Measurements from ENCODE around the gene TMEM131. TPM values are rescaled to one million over a fixed set of nuclear protein-coding genes. Genes with fewer than 3 reads are reported as not detected.

TMEM131 gene
- total RNA-seq, 1 experiment from 2014 or later = 29.6 TPM

- Histone ChIP-seq H3K27me3 (ENCODE audit: insufficient read depth, low read depth) (no peaks in the 10 kb centered on the region), H3K79me2 (ENCODE audit: low read depth) (no peaks in the 10 kb centered on the region), H3K4me2 (no peak overlapping the region), H3K4me3 (no peak overlapping the region), H3K4me1 (replicated peaks; ENCODE audit: insufficient read depth) (no peaks in the 10 kb centered on the region), H2AFZ (no peak overlapping the region), H4K20me1 (ENCODE audit: insufficient read depth) (no peaks in the 10 kb centered on the region), H3F3A (ENCODE audit: insufficient read depth, low read depth) (0 out of 2 replicates have a peak, but pooled peaks cover 7% of the 10 kb centered on the region), H3K9me2 (ENCODE audit: insufficient read depth) (no peaks in the 10 kb centered on the region), H3K36me3 (ENCODE audit: low read depth) (peaks cover 7% of the 10 kb centered on the region; the same call in 1 of the 2 replicates), H3K9me3 (ENCODE audit: insufficient read depth, low read depth) (no peaks in the 10 kb centered on the region), H3K27ac (no peak overlapping the region)
- intact Hi-C loops (cut with micrococcal nuclease; ENCODE audit: unreplicated experiment) = no loop called here
- no peak for DNase-seq
- no peak for TF ChIP-seq CTCF (conservative IDR thresholded peaks at IDR 0.05)
- no peak for TF ChIP-seq EZH2 (IDR thresholded peaks at IDR 0.05; ENCODE audit: low read depth)
- ChIA-PET POLR2A (ENCODE audit: unreplicated experiment) (no interaction called here), CTCF (interaction anchor here (1.2 kb wide), 1 partner anchor 15 kb away, joined by 4 read pairs; no protein-coding TSS in a partner anchor)
- no TSS peak for BruUV-seq (replicated peaks)
Measured at GRCh38 chr2:97816411-97816810, 179.3 kb downstream of the TMEM131 start.

DNA sequence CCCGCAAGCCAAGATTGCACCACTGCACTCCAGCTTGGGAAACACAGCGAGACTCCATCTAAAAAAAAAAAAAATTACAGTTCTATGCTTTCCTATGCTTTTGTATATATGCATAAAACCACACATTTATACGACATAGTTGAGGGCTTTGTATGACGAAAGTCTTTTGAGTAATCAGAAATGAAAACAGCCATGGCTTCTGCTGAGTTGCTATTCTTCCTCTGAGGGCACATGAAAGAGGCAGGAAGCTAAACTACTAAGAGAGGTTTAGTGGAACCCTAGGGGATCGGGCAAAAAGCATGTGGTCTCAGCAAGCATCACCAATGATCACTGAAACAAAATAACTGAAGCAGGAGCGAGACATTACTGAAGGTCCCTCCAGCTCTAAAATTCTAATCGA lies 182.8 kb downstream of the TMEM131 start:
- Histone ChIP-seq H3K79me2 (ENCODE audit: low read depth) (no peaks in the 10 kb centered on the region), H3K27ac (no peak overlapping the region), H3K4me3 (no peak overlapping the region), H4K20me1 (ENCODE audit: insufficient read depth) (no peaks in the 10 kb centered on the region), H3K9me3 (ENCODE audit: insufficient read depth, low read depth) (no peaks in the 10 kb centered on the region), H3F3A (ENCODE audit: insufficient read depth, low read depth) (0 out of 2 replicates have a peak, but pooled peaks cover 7% of the 10 kb centered on the region), H3K4me2 (no peak overlapping the region), H2AFZ (no peak overlapping the region), H3K36me3 (ENCODE audit: low read depth) (0 out of 2 replicates have a peak, but pooled peaks cover 20% of the 10 kb centered on the region), H3K4me1 (replicated peaks; ENCODE audit: insufficient read depth) (no peaks in the 10 kb centered on the region), H3K9me2 (ENCODE audit: insufficient read depth) (no peaks in the 10 kb centered on the region), H3K27me3 (ENCODE audit: insufficient read depth, low read depth) (no peaks in the 10 kb centered on the region)
- no TSS peak for BruUV-seq (replicated peaks)
- no peak for DNase-seq
- intact Hi-C loops (cut with micrococcal nuclease; ENCODE audit: unreplicated experiment) = no loop called here
- no peak for TF ChIP-seq CTCF (conservative IDR thresholded peaks at IDR 0.05)
- TF ChIP-seq EZH2 (IDR thresholded peaks at IDR 0.05; ENCODE audit: low read depth) = no peak
- CTCF ChIA-PET = no interaction called here
- POLR2A ChIA-PET (ENCODE audit: unreplicated experiment) = no interaction called here

DNA sequence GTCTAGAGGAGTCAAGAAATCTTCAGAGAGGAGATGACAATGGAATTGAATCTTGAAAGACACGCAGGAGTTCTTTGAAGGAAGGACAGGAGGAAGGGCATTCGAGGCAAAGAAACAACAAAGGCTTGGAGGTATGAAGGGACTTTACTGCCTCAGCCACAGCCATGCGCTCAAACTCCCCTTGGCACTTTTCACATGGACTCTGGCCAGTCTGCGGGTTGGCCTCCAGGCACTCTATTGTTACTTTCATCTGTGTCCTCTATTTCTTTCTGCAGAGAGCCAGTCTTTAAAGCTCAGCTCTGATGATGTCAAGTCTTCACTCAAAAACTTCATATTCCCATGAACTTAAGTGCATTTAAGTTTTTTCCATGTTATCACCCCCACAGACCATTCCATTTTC lies 186.9 kb downstream of the TMEM131 start:
- no peaks in the 10 kb centered on the region for H4K20me1 ChIP-seq (ENCODE audit: insufficient read depth)
- no peak overlapping the region for H2AFZ ChIP-seq
- H3K79me2 ChIP-seq (ENCODE audit: low read depth) = no peaks in the 10 kb centered on the region
- H3K36me3 ChIP-seq (ENCODE audit: low read depth) = peaks cover 34% of the 10 kb centered on the region; the same call in 1 of the 2 replicates
- no peaks in the 10 kb centered on the region for H3K4me1 ChIP-seq (replicated peaks; ENCODE audit: insufficient read depth)
- ChIA-PET CTCF (no interaction called here), POLR2A (ENCODE audit: unreplicated experiment) (no interaction called here)
- no peaks in the 10 kb centered on the region for H3F3A ChIP-seq (ENCODE audit: insufficient read depth, low read depth)
- intact Hi-C loops (cut with micrococcal nuclease; ENCODE audit: unreplicated experiment) = loop anchor here (5.0 kb wide), 1 partner anchor 378 kb away; no protein-coding TSS in a partner anchor
- H3K27ac ChIP-seq = no peak overlapping the region
- no peak overlapping the region for H3K4me3 ChIP-seq
- no peak overlapping the region for H3K4me2 ChIP-seq
- H3K9me3 ChIP-seq (ENCODE audit: insufficient read depth, low read depth) = no peaks in the 10 kb centered on the region
- BruUV-seq (replicated peaks) = no TSS peak
- DNase-seq = no peak
- H3K9me2 ChIP-seq (ENCODE audit: insufficient read depth) = no peaks in the 10 kb centered on the region
- TF ChIP-seq EZH2 (IDR thresholded peaks at IDR 0.05; ENCODE audit: low read depth) = no peak
- no peak for TF ChIP-seq CTCF (conservative IDR thresholded peaks at IDR 0.05)
- no peaks in the 10 kb centered on the region for H3K27me3 ChIP-seq (ENCODE audit: insufficient read depth, low read depth)

Data from PC-9 (cell line).